ENCODE results near the gene TUBB8.
"Not testable (repeated sequence)": the region's sequence is repeated elsewhere in the genome, so short reads cannot be mapped to it uniquely, and the experiment has no call there.

The TUBB8 gene

DNA sequence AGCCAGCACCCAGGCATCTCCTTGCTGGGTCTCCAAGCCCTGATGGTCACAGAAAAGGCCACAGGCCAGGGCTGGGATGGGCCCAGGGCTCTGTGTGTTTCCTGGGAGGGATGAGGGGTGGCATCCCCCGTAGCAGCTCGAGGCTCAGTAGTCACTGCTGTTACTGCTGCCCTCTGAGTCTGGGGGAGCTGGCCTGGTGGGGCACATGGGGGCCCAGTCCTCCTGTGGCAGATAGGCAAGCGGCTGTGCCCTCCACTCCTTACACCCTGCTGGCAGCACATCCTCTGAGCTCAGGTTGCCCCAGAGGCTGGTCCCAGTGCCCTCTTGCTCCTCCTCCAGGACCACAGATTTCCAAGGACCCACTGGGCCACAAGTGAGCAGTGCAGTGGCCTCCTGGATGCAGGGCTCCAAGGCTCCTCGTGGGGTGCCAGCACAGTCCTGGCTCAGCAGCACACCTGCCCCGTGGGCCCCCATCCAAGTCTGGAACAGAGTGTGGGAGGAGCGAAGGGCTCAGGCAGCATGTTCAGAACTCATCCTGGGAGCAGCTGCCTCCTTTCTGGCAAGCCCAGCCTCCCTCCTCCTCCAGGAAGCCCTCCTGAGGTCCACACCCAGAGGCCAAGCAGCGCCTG is 31.5 kb upstream of the TUBB8 start:
- TF ChIP-seq, protein P1, sequence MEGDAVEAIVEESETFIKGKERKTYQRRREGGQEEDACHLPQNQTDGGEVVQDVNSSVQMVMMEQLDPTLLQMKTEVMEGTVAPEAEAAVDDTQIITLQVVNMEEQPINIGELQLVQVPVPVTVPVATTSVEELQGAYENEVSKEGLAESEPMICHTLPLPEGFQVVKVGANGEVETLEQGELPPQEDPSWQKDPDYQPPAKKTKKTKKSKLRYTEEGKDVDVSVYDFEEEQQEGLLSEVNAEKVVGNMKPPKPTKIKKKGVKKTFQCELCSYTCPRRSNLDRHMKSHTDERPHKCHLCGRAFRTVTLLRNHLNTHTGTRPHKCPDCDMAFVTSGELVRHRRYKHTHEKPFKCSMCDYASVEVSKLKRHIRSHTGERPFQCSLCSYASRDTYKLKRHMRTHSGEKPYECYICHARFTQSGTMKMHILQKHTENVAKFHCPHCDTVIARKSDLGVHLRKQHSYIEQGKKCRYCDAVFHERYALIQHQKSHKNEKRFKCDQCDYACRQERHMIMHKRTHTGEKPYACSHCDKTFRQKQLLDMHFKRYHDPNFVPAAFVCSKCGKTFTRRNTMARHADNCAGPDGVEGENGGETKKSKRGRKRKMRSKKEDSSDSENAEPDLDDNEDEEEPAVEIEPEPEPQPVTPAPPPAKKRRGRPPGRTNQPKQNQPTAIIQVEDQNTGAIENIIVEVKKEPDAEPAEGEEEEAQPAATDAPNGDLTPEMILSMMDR (IDR thresholded peaks at IDR 0.05; ENCODE audit: borderline replicate concordance, insufficient read depth, low read depth, low read length) = no peak
- H3K4me3 ChIP-seq (ENCODE audit: low read depth, low read length) = no peak overlapping the region

DNA sequence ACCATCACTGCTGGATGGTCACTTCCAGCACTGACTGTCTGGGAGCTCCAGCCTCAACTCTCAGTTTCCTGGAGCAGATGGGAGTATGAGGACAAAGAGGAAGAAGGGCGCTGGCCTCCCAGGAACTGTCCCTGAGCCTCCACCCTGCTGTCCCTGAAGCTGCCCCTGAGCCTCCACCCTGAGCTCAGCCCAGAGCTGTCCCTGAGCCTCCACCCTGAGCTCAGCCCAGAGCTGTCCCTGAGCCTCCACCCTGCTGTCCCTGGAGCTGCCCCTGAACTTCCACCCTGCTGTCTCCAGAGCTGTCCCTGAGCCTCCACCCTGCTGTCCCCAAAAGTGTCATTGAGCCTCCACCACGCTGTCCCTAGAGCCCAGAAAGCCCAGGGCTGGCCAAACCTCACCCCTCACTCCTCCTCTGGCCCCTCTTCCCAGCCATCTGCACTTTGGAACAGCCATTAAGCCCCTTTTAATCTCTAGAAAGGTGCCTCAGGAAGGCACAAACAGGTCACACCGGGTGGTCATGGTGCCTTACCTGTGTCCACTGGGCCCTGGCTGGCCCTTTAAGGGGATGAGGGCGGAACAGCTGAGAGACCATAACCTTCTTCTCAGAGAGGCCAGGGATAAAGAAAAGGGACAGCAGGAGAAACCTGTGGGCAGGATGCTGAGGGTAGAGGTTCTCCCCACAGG is 30.6 kb upstream of the TUBB8 start:
- H3K4me3 ChIP-seq (ENCODE audit: low read depth, low read length) = no peak overlapping the region
- TF ChIP-seq, protein P1 (IDR thresholded peaks at IDR 0.05; ENCODE audit: borderline replicate concordance, insufficient read depth, low read depth, low read length) = no peak

DNA sequence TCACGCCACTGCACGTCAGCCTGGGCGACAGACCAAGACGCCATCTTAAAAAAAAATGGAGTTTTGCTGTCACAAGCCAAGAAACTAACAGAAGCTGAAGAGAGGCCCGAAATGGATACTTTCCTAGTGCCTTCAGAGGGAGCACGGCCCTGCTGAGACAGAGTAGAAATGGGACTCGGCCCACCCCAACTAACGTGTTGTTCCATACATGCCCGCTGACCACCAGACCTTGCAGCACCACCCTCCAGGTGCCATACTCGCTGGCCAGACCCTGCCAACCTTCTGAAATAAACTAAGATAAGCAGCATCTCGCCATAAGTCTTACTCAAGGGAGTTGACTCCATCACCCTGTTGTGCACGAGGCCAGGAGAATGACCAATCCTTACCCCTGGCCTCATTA is 29.5 kb upstream of the TUBB8 start:
- TF ChIP-seq, protein P1 (IDR thresholded peaks at IDR 0.05; ENCODE audit: borderline replicate concordance, insufficient read depth, low read depth, low read length) = no peak
- no peak overlapping the region for H3K4me3 ChIP-seq (ENCODE audit: low read depth, low read length)

DNA sequence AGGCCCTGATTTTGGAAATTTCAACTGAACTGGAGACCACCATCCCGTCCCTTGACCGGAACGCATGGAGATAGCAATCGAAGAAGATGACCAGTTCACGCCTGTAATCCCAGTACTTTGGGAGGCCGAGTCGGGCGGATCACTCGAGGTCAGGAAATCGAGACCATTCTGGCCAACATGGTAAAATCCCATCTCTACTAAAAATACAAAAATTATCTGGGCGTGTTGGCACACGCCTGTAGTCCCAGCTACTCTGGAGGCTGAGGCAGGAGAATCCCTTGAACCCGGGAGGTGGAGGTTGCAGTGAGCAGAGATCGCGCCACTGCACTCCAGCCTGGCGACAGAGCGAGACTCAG is 25.1 kb upstream of the TUBB8 start:
- not testable (repeated sequence) for H3K4me3 ChIP-seq (ENCODE audit: low read depth, low read length)

DNA sequence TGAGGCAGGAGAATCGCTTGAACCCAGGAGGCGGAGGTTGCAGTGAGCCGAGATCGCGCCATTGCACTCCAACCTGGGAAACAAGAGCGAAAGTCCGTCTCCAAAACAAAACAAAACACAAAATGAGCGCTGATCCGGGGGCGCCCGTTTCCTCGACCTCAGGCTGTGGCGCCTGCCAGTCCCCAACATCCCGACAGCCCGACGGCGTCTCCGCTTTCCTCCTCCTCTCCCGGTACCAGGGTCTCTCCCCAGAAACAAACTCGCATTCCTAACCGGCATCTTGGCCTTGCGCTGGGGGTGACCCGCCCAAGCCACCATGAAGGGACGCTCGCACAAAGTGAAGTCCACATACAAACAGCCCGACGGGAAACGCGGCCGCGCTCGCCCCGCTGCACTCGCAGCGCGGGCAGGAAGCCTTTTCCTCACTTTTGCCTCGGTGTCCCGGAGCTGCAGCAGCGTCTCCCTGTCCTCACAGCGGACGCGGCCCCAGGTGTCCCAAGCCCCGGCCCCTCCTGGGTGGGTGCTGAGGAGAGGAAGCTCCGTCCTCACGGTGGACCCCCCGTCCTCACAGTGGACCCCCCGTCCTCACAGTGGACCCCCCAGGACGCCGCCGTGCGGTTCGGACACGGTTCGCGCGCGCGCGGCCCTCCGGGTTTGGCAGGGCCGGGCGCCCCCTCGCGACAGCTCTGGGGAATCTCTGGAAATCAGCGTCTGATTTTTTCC is 24.6 kb upstream of the TUBB8 start:
- H3K4me3 ChIP-seq (ENCODE audit: low read depth, low read length) = peak overlapping the region; percentile 48

DNA sequence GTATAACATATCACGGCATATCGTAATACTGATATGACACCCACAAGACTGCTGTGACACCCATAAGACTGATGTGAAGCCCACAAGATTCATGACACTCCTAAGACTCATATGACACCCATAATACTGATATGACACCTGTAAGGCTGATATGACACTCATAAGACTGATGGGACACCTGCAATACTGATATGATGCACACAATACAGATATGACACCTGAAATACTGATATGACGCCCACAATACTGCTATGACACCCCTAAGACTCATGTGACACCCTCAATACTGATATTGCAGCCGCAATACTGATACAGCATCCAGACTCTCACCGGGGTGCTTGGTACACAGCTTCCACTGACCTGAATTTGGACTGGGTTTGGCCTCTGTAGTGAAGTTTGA is 19.1 kb upstream of the TUBB8 start:
- H3K4me3 ChIP-seq (ENCODE audit: low read depth, low read length) = not testable (repeated sequence)

More for the DNA sequence above, 24.6 kb upstream of the TUBB8 start:
- TF ChIP-seq, protein P1 (IDR thresholded peaks at IDR 0.05; ENCODE audit: borderline replicate concordance, insufficient read depth, low read depth, low read length) = peak; percentile 59

DNA sequence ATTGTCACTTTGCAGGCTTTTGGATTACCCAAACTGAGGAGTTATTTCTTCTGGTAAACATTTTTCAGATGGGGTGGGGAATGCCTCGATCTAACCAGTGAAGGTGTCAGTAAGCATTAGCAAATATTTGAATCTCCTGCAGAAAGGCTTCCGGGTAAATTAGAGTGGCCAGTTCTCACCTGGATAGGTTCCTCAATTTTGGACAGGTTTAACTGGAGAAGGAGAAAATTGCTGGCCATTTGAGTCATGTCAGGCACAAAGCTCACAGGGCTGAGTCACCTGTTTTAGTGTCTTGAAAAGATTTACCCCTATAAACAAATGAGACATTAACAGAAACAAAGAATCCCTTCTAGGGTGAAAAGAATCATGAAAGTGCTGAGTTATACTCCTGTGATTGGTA is 830 bp upstream of the TUBB8 start:
- not testable (repeated sequence) for H3K4me3 ChIP-seq (ENCODE audit: low read depth, low read length)

DNA sequence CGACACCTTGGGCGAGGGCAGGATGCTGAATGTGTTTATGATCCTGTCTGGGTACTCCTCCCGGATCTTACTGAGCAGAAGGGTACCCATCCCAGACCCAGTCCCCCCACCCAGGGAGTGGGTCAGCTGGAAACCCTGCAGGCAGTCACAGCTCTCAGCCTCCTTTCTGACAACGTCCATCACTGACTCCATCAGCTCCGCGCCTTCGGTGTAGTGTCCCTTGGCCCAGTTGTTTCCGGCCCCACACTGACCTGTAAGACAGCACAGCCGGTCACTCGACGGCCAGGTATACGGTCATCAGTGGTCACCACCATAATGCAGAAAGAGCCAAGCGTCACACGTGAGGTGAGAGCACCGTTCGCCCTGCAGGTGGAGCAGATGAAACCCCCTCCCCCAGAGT is 1.2 kb downstream of the TUBB8 start:
- not testable (repeated sequence) for H3K4me3 ChIP-seq (ENCODE audit: low read depth, low read length)

DNA sequence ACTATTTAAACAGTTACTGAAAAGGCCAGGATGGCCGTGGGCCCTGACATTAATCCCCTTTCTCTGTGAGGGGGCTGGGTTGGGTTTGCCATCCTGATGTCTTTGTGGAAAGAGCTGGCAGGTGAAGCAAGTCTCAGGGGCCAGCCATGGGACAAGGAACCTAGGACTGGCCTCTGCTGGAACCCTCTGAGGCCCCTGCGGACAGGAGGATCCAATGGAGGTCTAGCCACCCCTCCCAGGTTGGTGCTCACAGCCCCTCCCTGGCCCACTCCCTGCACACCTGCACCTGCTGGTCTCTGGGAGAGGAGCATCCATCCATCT is 35.8 kb downstream of the TUBB8 start:
- H3K4me3 ChIP-seq (ENCODE audit: low read depth, low read length) = not testable (repeated sequence)

DNA sequence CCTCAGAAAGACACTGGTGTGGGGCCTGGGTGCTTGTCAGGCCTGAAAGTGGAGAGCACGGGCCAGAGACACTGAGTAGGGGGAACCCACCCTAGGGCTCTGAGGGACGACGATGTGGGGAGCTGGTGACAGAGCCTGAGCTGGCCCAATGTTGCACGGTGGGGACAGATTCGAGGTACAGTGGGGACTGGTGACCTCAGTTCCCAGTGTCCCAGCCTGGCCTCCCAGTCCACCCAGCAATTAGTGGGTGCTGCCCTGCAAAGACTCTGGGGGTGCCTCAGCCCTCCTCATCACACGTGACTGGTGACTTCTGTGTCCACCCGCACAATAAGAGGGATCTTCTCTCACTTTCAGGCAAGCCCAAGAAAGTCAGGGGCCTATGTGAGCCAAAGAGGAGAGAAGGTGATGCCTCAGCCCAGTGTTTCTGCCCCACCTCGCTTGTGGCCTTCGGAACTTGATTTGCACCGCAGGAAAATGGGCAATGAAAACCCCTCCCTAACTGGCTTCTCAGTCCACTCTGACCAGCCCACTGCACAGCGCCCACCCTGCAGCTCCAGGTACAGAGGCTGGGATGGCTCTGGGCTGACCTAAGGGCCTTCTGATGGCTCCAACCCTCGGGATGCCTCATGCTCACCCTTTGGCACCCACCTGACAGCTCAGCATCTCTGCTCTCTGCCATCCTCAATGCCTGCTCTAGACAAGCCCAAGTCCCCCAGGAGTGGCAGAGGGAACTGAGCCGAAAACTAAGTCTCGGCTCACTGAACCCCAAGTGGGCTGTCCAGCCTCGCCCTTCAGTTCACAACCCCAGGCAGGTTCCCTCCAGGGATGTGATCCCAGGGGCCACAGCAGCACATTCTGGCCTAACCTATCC is 36.4 kb downstream of the TUBB8 start:
- H3K4me3 ChIP-seq (ENCODE audit: low read depth, low read length) = not testable (repeated sequence)

DNA sequence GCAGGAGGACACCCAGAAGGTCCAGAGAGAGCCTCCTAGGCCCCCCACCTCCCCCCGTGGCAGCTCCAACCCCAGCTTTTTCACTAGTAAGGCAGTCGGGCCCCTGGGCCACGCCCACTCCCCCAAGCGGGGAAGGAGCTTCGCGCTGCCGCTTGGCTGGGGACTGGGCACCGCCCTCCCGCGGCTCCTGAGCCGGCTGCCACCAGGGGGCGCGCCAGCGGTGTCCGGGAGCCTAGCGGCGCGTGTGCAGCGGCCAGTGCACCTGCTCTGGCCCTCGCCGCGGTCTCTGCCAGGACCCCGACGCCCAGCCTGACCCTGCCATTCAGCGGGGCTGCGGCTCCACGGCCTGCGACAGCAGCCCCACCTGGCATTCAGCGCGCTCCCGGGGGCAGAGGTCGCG is 37.8 kb downstream of the TUBB8 start:
- not testable (repeated sequence) for H3K4me3 ChIP-seq (ENCODE audit: low read depth, low read length)

DNA sequence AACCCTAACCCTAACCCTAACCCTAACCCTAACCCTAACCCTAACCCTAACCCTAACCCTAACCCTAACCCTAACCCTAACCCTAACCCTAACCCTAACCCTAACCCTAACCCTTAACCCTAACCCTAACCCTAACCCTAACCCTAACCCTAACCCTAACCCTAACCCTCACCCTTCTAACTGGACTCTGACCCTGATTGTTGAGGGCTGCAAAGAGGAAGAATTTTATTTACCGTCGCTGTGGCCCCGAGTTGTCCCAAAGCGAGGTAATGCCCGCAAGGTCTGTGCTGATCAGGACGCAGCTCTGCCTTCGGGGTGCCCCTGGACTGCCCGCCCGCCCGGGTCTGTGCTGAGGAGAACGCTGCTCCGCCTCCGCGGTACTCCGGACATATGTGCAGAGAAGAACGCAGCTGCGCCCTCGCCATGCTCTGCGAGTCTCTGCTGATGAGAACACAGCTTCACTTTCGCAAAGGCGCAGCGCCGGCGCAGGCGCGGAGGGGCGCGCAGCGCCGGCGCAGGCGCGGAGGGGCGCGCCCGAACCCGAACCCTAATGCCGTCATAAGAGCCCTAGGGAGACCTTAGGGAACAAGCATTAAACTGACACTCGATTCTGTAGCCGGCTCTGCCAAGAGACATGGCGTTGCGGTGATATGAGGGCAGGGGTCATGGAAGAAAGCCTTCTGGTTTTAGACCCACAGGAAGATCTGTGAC is 38.7 kb downstream of the TUBB8 start:
- not testable (repeated sequence) for H3K4me3 ChIP-seq (ENCODE audit: low read depth, low read length)
